Activated naive CD4-positive, alpha-beta T cell treated with Interleukin-2 at 50 U/mL for 16 hours (primary cell): ENCODE data around the gene SCAI.
A peak's percentile ranks its signal among the peaks of the same experiment; 100 is the strongest.
"Not testable (repeated sequence)": the region's sequence is repeated elsewhere in the genome, so short reads cannot be mapped to it uniquely, and the experiment has no call there.

ENCODE experiments used
- DNase-seq: peaks from one replicate; pipeline ENCODE4 v3.0.0-alpha.2; 2020

The SCAI gene

DNA sequence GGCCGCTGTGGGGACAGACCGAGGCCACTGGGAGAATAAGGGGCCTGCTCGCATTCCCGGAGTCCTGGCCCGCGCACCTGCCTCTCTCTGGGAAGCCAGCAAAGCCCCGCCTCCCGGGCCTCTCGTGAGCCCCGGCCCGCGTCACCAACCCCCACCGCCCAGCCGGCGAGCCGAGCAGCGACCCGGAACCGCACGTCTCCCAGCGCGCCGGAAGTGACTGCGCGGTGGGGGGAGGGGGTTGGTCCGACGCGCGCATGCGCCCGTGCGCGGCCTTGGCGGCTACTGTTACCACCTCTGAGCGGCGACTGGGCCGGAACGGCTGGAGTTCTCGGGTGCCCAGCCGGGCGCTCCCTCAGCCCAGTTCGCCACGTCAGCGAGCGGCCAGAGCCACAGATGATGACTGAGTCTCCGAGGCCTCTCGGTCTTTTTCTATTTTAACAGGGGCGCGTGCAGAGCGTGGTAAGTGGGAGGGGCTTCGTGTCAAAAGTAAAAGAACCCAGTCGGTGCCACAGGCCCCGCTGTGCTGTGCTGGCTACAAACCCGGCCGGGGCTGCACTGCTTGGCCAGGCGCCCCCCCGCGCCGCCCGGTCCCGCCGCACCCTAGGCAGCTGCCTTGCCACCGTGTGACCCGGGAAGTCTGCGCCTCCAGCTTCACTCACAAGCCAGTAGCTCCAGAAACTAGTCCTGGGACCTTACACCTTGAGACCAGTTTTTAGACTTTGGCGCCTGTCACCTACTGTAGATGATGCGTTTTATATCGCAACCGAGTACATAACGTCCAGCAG, 202.2 kb downstream of the SCAI start, which contains the start of gene GOLGA1:
Gene GOLGA1 (minus strand): TSS at position 190 of the 785 bp plus-strand sequence. CDS start 2,372 bp downstream, outside the sequence.
- DNase-seq: peak; percentile 92

DNA sequence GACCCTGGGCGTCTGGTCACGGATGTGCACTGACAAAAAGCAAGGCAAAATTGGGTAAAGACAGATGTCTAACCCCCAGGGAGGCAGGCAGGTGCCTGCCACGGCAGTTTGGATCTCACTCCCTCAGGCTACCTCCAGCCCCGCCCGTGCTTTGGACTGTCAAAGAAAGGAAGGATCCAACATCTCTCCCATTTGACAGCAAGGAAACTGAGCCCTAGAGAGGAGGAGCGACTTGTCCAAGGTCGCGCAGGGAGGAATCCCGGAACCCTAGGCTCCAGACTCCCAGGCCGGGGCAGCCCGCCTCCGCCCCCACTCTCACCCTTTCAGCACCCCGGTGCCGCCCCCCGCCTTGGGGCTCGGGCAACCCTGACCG, 202.8 kb downstream of the SCAI start:
- DNase-seq: no peak

DNA sequence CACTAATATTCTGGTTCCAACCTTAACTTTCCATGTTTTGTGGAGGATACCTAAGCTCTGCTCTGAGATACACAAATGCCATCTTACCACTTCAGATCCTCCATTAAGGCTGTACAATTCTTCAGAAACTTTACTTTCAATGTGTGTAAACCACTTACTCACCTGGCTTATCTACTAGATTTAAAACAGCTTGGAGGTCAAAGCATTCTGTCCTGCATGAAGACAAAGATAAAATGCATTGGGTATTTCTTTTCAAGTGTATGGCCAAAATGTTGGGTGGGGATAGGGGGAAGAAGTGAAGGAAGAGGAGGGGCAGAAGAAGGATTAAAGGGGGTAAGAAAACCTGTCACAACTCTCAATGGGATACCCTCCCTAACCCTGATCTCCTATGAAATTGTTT, 203.4 kb downstream of the SCAI start:
- no peak for DNase-seq

DNA sequence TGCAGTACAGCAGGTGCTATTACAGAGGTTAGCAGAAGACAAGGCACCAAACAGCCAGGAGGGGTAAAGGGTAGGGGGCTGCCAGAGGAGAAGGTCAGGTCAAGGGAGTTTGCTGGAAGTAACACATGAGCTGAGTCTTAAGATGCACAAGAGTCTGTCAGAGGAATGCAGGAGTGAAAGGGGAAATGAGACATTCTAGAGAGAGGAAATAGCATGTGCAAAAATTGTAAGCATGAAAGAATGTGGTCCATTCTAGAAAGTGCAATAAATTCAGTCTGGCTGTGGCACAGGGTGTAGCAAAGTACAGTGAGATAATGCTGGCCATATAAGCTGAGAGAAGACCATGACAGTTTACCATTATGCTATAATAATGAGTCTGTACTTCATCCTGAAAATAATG, 209.0 kb downstream of the SCAI start:
- no peak for DNase-seq

DNA sequence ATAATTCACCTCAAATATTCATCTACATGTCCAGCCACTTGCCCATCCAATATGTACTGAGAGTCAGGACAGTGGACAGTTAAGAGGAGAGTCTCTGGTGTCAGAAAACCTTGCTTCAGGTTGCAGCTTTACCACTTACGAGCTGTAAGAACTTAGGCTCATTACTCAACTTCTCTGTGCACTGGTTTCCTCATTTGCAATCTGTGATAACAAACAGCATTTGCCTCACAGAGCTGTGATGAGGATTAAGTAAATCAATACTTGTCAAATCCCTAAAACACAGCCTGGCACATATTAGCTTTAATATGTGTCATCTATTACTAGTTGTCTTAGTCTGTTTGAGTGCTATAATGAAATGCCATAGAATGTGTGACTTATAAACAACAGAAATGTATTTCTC, 211.0 kb downstream of the SCAI start:
- no peak for DNase-seq

DNA sequence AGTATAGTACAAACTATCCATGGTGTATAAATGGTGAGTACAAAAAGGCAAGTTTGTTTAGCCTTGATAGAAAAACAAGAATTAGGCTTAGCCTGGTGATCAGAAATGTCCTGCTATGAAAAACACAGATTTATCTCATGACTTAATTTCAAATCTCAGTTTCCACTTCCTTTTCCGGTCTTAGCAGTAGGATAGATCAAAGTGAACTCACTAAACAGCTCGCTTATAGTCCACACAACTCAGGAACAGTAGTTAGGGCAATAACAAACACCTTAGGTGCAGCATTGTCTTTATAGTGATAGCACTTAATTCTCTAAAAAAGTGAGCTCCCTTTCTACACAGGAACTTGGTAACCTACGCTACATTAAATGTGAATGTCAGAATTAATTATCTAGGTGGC, 213.9 kb downstream of the SCAI start:
- no peak for DNase-seq

DNA sequence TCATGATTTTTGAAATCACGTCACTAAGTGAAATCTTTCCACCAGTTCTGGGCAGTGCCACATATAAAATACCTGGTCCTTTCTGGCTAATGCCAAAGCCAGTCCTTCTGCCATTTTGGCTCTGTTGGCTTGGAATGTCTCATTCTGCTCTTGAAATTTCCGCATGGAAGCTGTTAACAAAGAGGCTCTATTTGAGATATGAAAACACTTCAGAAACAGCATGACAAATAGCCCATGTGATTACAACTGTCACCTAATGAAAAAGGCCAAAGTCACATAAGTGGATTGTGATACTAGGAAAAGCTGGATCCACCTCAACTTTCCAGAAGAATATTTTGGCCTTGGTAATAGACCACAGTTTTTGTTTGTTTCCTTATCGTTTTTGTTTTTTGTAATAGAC, 215.2 kb downstream of the SCAI start:
- DNase-seq: no peak

DNA sequence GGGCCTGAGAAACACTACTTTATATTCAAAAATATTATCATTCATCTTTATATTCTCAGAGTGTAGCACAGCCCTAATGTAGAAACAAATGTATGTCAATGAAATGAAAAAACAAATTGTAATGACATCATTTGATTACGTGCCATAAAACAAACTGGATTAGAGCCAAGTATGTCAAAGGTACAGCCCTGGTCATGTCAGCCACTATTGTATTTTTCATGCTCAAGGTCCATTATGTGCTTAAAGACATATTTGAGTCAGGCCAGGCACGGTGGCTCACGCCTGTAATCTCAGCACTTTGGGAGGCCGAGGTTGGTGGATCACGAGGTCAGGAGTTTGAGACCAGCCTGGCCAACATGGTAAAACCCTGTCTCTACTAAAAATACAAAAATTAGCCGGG, 222.9 kb downstream of the SCAI start:
- DNase-seq: not testable (repeated sequence)

DNA sequence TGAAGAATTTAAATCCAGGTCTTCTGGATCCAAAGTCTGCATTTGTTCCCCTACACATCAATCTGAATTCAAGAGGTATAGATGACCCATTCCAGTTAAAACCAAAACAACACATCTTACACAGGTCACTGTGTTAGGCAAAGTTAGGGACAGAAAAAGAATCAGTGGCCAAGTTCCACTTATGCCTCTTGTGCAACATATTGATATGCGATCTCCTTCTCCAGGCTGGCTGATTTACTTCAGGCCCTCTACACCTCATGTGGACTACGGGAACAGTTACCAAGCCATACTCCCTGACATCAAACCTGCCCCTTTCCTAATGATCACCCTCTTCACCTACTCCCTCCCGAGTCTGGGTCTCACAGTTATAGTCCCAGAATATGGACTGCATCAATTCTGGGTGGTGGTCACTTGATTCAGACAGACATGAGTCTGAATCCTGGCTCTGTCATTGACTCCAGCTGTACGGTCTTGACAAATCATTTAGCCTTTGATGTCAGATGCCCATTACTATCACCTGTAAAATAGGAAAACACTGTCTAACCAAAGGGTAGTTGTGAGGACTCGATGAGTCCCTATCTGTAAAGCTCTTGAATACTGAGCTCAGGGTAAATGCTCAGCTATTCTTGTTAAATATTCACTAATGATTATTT, 228.4 kb downstream of the SCAI start:
- no peak for DNase-seq

DNA sequence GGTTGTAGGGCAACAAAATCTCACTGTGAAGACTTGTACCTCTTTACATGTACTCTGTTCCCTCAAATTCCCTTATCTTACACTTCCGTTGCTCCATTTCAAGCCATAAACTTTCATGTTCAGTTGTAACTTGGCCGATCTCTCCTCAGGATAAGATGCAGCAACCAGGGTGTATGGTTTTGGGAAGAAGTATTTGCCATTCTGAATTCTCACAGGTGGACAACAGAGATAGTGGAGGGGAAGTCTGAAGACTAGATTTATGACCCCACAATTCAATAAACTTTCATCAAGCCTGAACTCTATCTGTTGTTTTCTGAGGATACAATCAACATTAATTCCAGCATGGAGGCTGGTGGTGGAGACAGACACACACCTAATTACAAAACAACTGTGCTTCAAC, 229.9 kb downstream of the SCAI start:
- DNase-seq: no peak

DNA sequence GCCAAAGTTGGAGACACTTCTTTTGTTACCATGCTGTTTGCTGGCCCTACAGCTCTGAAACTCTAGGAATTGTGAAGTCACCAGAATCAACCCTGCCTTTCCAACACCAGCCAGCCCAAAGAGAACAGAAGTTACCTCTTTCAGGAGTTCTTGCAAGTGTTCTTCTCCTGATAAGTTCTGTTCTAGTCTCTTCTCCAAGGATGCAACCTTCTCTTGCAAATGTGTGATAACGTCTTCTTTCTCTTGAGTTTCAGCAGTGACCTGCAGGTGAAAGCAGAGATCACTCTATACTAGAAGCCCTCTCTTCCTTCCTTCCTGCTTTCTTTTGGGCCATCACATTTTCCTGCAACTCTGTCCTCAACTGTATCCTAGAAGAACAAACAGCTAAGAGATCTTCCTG, 231.6 kb downstream of the SCAI start:
- no peak for DNase-seq

DNA sequence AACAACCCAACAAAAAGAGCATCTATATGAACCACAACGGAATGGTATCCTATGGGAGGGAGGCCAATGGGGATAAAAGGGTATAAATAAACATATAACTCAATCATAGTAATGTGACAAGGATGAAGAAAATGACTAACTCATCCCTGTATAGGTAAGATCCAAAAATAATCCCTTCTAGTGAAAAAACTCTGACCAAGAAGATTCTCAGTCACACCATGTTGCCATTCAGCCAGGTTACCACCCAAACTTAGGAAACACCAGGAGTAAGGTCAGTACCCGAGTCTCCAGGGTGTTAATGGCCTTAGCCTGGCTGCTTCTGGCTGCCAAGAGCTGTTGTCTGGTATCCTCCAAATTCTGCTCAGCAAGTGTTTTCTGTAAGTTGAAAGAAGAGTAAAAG, 235.2 kb downstream of the SCAI start:
- DNase-seq: no peak

DNA sequence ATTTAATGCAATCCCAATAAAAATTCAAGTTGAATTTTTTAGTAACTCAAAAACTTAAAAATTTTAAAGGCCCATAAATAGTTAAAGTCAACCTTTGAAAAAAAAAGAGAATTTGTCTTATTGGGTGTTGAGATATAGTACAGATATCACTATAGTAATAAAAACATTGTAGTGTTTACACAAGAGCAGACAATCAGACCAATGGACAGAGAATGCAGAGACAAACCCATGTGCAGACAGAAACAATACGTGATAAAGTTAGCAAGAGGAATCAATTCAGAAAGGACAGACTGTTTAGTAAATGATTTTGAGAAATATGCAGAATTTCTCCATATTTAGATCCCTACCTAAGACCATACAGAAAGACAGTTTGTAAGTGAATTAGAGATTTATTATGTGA, 236.4 kb downstream of the SCAI start:
- DNase-seq: no peak

DNA sequence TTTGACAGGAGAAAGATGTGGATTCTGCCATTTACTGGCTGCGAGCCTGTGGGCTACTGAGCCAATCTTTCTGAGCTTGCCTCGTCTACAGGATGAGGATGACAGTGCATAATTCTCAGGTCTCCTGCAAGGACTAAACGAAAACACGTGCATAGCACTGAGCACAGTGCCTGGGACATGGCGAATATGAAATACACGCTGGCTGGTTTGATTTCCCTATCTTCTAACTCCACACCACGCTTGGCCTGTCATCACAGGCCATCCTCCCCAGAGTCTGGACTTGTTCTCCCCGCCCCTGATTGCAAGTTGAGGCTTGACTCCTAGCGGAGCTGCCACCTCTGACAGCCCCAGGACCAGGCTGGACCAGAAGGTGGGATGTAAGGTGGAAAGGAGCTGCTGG, 243.5 kb downstream of the SCAI start:
- no peak for DNase-seq

DNA sequence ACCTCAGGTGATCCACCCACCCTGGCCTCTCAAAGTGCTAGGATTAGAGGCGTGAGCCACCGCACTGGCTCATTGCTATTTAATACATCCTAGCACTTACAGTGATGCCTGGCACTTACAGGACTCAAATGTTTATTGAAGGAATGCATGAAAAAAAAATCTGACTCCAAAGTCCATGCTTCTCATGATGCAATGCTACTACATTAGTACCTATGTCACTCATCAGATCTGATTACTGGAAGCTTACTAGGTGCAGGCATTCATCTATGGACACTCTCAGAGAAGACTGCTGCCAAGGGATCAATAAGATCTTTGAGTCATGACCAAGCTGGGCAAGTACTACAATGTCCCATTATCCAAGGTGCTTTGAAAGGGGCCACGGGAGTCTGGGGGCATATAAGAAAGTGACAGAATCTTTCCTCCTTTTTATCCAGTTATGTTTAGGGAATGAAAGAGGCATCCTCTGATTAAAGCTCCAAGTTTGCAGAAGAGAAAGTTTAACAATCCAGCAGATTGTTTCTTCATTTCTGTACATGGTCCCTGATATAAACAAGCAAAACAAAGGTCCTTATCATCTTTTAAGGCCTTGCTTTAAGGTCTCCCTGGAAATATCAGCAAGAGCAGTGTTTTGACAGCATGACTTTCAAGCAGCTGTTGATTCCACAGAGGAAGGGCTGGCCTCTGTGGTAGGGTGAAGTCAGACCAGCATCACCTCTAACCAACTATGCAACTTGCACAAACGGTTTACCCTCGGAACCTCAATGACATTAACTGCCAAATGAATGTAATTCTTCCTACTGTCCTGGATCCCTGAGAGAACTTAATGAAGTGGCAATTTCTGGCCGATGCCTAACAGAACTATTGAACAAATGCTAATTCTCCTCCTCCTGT, 245.5 kb downstream of the SCAI start:
- DNase-seq: no peak

DNA sequence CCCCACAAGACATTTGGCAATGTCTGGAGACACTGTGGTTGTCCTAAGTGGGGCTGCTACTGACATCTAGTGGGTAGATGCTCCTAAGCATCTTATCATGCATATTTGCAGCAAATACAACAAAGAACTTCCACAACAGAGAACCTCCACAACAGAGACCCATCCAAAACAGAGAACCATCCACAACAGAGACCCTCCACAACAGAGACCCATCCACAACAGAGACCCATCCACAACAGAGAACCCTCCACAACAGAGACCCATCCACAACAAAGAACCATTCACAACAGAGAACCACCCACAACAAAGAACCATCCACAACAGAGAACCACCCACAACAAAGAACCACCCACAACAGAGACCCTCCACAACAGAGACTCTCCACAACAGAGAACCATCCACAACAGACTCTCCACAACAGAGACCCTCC, 248.6 kb downstream of the SCAI start:
- peak; percentile 25 for DNase-seq

DNA sequence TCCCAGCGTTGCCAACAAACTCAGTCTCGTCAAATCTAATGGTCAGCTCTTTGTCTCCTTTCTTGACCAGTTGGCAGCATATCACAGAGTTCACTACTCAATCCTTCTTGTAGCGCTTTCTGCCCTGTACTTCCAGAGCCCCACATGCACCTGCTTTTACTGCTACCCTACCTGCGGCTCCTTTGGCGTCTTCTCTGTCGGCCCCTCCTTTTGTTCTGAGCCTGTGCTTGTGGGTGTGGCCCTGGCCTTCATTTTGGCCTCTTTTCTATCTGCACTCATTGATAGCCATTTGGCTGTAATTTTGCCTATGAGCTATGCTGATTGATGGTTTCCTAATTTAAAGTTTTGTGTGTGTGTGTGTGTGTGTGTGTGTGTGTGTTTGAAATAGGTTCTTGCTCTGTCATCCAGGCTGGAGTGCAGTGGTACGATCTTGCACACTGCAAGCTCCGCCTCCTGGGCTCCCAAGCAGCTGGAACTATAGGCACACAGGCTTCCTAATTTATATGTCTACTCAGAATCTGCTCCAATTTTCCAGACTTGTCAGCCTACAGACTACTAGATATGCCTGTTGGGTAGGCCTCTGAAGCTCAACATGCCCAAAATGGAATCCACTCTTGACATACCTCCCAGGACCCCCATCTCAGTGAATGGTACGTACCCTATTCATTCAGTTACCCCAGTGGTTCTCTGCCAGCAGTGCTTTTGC, 249.1 kb downstream of the SCAI start:
- no peak for DNase-seq
